Thyroid gland (tissue), 4 donors: Measurements from ENCODE around the gene NME8.

Source experiments
- CTCF ChIP-seq, 6 experiments: fragments of 200-600 bp in 3 of 6; fragments of 450-650 bp in 3 of 6; sonication (generic) in 3 of 6; IDR thresholded peaks; one replicate each; pipeline ENCODE4 v1.5.1; 2016 to 2019; ENCODE audit warnings: antibody characterized with exemption in 6 of 6, mild to moderate bottlenecking in 2 of 6, inconsistent platforms in 1 of 6, moderate library complexity in 1 of 6
- POLR2A ChIP-seq, 2 donors: fragments of 450-650 bp; IDR thresholded peaks; one replicate each; pipeline ENCODE4 v1.6.1; 2017; ENCODE audit warnings: antibody characterized with exemption in 2 of 2, mild to moderate bottlenecking in 2 of 2, moderate library complexity in 1 of 2

DNA sequence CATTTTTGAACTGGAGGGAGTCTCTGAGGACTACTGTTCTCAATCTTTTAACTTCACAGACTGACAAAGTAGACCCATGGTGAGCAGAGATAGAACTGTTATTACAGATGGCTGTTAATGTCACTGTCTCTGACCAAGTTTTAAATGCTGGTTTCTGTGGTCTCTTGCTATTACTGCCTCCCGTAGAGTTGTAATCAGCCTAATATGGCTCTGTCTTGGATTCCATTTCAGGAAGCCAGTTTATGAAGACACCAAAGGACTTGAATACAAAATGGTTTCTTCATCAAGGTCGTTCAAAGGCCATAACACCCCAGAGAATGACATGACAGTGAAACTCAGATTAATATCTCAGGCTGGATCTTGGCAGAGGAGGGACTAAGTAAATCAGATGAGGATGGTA, 64.4 kb downstream of the NME8 start:
- TF ChIP-seq CTCF (IDR thresholded peaks at IDR 0.05) (no peak), POLR2A (IDR thresholded peaks at IDR 0.05) (no peak)
